HL-60 (cell line): ENCODE results near the gene COG4.

Experiments
- POLR2AphosphoS5 ChIP-seq: IDR thresholded peaks from 2 replicates; pipeline ENCODE4 v1.6.1; 2012; ENCODE audit warnings: low read depth
- TF ChIP-seq, protein P1 (sequence below): IDR thresholded peaks from one replicate; pipeline ENCODE4 v1.5.1; 2011; ENCODE audit warnings: low read length, control low read depth, inconsistent platforms; ENCODE audit not compliant: insufficient read depth
- TF ChIP-seq, protein P2 (sequence below): IDR thresholded peaks from 2 replicates; pipeline ENCODE4 v1.6.1; 2012; ENCODE audit warnings: low read depth; ENCODE audit not compliant: insufficient replicate concordance

DNA sequence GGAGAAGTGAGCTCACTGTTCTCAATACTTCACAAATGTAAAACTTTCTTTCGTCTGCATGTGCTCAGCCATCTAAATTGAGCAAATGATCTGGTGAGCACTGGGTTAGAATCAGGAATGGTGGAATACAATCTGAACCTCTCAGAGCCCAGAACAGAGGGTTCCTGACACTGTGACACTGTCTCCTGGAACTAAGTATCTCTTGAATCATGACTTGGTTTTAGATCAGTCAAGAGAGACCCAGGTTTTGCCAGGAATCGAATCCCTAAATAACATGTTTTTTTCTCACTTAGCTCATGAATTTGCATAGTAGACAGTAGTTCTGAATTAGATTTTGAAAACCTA lies 49.5 kb upstream of the COG4 start:
- TF ChIP-seq, protein P1, sequence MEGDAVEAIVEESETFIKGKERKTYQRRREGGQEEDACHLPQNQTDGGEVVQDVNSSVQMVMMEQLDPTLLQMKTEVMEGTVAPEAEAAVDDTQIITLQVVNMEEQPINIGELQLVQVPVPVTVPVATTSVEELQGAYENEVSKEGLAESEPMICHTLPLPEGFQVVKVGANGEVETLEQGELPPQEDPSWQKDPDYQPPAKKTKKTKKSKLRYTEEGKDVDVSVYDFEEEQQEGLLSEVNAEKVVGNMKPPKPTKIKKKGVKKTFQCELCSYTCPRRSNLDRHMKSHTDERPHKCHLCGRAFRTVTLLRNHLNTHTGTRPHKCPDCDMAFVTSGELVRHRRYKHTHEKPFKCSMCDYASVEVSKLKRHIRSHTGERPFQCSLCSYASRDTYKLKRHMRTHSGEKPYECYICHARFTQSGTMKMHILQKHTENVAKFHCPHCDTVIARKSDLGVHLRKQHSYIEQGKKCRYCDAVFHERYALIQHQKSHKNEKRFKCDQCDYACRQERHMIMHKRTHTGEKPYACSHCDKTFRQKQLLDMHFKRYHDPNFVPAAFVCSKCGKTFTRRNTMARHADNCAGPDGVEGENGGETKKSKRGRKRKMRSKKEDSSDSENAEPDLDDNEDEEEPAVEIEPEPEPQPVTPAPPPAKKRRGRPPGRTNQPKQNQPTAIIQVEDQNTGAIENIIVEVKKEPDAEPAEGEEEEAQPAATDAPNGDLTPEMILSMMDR: no peak
- TF ChIP-seq POLR2AphosphoS5: no peak; the same call in 1 of the 2 replicates
- TF ChIP-seq, protein P2, sequence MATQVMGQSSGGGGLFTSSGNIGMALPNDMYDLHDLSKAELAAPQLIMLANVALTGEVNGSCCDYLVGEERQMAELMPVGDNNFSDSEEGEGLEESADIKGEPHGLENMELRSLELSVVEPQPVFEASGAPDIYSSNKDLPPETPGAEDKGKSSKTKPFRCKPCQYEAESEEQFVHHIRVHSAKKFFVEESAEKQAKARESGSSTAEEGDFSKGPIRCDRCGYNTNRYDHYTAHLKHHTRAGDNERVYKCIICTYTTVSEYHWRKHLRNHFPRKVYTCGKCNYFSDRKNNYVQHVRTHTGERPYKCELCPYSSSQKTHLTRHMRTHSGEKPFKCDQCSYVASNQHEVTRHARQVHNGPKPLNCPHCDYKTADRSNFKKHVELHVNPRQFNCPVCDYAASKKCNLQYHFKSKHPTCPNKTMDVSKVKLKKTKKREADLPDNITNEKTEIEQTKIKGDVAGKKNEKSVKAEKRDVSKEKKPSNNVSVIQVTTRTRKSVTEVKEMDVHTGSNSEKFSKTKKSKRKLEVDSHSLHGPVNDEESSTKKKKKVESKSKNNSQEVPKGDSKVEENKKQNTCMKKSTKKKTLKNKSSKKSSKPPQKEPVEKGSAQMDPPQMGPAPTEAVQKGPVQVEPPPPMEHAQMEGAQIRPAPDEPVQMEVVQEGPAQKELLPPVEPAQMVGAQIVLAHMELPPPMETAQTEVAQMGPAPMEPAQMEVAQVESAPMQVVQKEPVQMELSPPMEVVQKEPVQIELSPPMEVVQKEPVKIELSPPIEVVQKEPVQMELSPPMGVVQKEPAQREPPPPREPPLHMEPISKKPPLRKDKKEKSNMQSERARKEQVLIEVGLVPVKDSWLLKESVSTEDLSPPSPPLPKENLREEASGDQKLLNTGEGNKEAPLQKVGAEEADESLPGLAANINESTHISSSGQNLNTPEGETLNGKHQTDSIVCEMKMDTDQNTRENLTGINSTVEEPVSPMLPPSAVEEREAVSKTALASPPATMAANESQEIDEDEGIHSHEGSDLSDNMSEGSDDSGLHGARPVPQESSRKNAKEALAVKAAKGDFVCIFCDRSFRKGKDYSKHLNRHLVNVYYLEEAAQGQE: no peak
